HUES6 (cell line): Measurements from ENCODE around the gene PTPN21.

Experiments
- H3K27ac ChIP-seq: 2 replicates; pipeline ENCODE4 v1.7.0; 2013; ENCODE audit warnings: low read depth, mild to moderate bottlenecking, low read length, inconsistent platforms
- H3K27me3 ChIP-seq: 2 replicates; pipeline ENCODE4 v1.6.1; 2013; ENCODE audit warnings: low read length; ENCODE audit not compliant: control insufficient read depth, insufficient read depth
- H3K36me3 ChIP-seq: 2 replicates; pipeline ENCODE4 v1.6.1; 2013; ENCODE audit warnings: low read length; ENCODE audit not compliant: control insufficient read depth, insufficient read depth
- H3K4me1 ChIP-seq: 2 replicates; pipeline ENCODE4 v1.6.1; 2013; ENCODE audit warnings: low read length; ENCODE audit not compliant: control insufficient read depth, insufficient read depth
- H3K4me3 ChIP-seq: 2 replicates; pipeline ENCODE4 v1.5.1; 2013; ENCODE audit warnings: low read depth, low read length
- H3K9ac ChIP-seq: one replicate; pipeline ENCODE4 v1.6.1; 2013; ENCODE audit warnings: mild to moderate bottlenecking, low read length
- H3K9me3 ChIP-seq: 2 replicates; pipeline ENCODE4 v1.6.1; 2013; ENCODE audit warnings: low read depth, low read length; ENCODE audit not compliant: control insufficient read depth, insufficient read depth

Gene PTPN21

GRCh38 chr14:88463318-88463717 is 91.5 kb downstream of the PTPN21 start:
- H3K27me3 ChIP-seq, result no peaks in the 10 kb centered on the region
- H3K27ac ChIP-seq, result no peak overlapping the region
- peaks cover 29% of the 10 kb centered on the region for H3K36me3 ChIP-seq
- H3K4me1 ChIP-seq, result no peaks in the 10 kb centered on the region
- no peak overlapping the region for H3K9ac ChIP-seq
- no peak overlapping the region for H3K4me3 ChIP-seq
- peaks cover 12% of the 10 kb centered on the region for H3K9me3 ChIP-seq

DNA sequence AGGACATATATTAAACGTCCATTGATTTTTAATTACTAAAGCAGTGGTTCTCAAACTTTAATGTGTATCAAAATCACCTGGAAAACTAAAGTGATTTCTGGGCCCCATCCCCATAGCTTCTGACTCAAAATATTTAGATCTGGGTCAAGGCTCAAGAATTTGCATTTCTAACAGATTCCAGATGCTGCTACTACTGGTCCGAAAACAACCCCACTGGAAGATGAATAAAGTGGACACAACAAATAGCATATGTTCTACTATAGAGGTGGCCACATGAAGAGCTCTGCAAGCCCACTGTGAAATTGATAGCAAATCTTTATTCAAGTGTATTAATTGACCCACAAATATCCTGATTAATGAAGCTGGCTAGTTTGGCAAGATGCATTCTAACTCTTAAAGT is 99.9 kb downstream of the PTPN21 start:
- Histone ChIP-seq H3K9me3 (no peaks in the 10 kb centered on the region), H3K4me3 (no peak overlapping the region), H3K9ac (no peak overlapping the region), H3K27me3 (no peaks in the 10 kb centered on the region), H3K36me3 (no peaks in the 10 kb centered on the region), H3K27ac (no peak overlapping the region), H3K4me1 (no peaks in the 10 kb centered on the region)

DNA sequence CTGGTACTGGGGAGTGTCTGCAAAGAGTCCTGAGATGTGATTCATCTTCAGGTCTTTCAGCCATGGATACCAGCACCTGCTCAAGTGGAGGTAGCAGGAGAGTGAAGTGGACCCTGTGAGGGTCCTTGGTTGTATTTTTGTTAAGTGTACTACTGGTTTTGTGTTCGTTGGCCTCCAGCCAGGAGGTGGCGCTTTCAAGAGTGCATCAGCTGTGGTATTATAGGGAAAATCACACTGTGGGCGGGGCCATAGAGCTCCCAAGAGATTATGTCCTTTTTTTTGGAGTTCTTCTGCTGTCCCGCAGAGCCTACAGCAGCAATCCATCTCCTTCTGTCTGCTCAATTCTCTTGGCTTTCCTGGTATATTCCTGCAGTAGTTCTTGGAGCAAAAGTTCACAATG is 102.6 kb downstream of the PTPN21 start:
- no peak overlapping the region for H3K4me3 ChIP-seq
- H3K9me3 ChIP-seq, result no peaks in the 10 kb centered on the region
- H3K36me3 ChIP-seq, result no peaks in the 10 kb centered on the region
- H3K4me1 ChIP-seq, result no peaks in the 10 kb centered on the region
- no peak overlapping the region for H3K9ac ChIP-seq
- H3K27me3 ChIP-seq, result no peaks in the 10 kb centered on the region
- H3K27ac ChIP-seq, result no peak overlapping the region

DNA sequence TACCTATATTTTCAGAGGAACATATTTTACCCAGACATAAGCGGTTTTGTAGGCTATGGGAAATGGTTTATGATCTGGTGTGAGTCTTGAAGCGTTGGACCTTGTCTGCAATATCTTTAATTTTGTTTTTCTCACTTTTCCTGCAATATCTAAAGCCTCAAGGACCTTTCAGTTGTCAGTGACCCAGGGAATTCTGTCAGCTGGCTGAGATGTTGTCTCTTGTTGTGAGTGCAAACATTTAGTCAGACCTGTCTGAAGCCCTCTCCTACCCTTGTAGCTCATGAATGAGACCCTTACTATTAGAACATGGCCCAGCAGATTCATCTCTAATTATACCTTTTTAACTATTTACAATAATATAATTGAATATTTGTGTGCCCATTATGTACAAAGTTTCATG is 115.7 kb downstream of the PTPN21 start:
- Histone ChIP-seq H3K9me3 (no peaks in the 10 kb centered on the region), H3K27ac (no peak overlapping the region), H3K9ac (no peak overlapping the region), H3K36me3 (no peaks in the 10 kb centered on the region; the same call in 1 of the 2 replicates), H3K4me3 (no peak overlapping the region), H3K4me1 (no peaks in the 10 kb centered on the region), H3K27me3 (no peaks in the 10 kb centered on the region)

DNA sequence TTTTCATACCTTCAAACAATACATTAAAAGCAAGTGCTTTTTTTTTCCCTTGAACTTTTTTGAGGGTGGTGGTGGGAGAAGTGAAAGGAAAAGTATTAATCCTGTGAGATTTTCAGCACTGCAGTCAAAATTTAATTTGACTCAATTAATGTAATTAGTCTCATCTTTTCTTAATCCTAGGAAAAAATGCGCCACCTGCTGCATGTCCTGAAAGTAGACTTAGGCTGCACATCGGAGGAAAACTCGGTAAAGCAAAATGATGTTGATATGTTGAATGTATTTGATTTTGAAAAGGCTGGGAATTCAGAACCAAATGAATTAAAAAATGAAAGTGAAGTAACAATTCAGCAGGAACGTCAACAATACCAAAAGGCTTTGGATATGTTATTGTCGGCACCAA is 117.1 kb downstream of the PTPN21 start:
- H3K4me3 ChIP-seq, result no peak overlapping the region

DNA sequence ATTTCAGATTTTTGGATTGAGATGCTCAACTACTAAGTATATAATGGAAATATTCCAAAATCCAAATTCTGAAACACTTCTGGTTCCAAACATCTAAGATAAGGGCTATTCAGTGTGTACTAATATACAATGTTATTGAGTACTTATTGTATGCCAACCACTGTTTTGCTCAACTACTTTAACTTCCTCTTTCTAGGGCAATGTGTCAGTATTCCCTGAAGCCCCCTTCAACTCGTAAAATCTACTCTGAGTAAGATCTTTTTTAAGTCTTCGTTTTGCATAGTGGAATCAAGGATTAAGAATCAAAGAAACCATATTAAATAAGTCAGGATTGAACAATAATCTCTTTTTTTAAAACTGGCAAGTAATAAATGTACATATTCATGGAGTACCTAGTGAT is 123.8 kb downstream of the PTPN21 start:
- Histone ChIP-seq H3K4me1 (no peaks in the 10 kb centered on the region), H3K36me3 (peaks cover 2% of the 10 kb centered on the region; the same call in 1 of the 2 replicates), H3K9me3 (no peaks in the 10 kb centered on the region), H3K27ac (no peak overlapping the region), H3K9ac (no peak overlapping the region), H3K27me3 (no peaks in the 10 kb centered on the region), H3K4me3 (no peak overlapping the region)

More for the DNA sequence above, 117.1 kb downstream of the PTPN21 start:
- H3K27me3 ChIP-seq, result no peaks in the 10 kb centered on the region
- H3K36me3 ChIP-seq, result no peaks in the 10 kb centered on the region; the same call in 1 of the 2 replicates
- no peak overlapping the region for H3K9ac ChIP-seq
- H3K4me1 ChIP-seq, result no peaks in the 10 kb centered on the region
- H3K27ac ChIP-seq, result no peak overlapping the region
- H3K9me3 ChIP-seq, result no peaks in the 10 kb centered on the region

DNA sequence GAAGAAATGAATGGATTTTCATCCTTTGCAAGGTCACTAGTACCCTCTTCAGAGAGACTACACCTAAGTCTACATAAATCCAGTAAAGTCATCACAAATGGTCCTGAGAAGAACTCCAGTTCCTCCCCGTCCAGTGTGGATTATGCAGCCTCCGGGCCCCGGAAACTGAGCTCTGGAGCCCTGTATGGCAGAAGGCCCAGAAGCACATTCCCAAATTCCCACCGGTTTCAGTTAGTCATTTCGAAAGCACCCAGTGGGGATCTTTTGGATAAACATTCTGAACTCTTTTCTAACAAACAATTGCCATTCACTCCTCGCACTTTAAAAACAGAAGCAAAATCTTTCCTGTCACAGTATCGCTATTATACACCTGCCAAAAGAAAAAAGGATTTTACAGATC is 128.5 kb downstream of the PTPN21 start:
- Histone ChIP-seq H3K9ac (no peak overlapping the region), H3K4me3 (no peak overlapping the region), H3K36me3 (peaks cover 2% of the 10 kb centered on the region; the same call in 1 of the 2 replicates), H3K4me1 (no peaks in the 10 kb centered on the region), H3K27ac (no peak overlapping the region), H3K27me3 (no peaks in the 10 kb centered on the region), H3K9me3 (no peaks in the 10 kb centered on the region)

DNA sequence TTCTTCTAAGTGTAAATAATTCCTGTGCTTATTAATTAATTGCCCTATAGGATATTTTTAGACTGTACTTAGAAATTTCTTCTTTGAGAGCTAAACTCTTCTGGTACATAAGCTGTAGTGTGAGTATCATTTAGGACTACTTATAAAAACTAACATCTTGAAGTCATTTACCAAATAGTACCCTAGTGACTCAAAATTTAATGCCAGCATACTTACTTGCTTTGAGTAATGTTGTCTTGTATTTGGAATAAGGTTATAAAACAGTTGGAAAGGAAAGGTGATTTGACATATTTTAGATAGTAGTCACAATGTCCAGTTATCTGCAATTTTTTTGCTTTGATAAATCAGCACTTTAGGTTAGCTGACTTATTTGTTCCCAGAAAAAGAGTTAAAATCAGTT is 130.2 kb downstream of the PTPN21 start:
- no peak overlapping the region for H3K27ac ChIP-seq
- no peaks in the 10 kb centered on the region for H3K9me3 ChIP-seq
- H3K4me3 ChIP-seq, result no peak overlapping the region

GRCh38 chr14:88422919-88423650 is 131.7 kb downstream of the PTPN21 start:
- Histone ChIP-seq H3K9me3 (no peaks in the 10 kb centered on the region), H3K4me1 (no peaks in the 10 kb centered on the region), H3K36me3 (no peaks in the 10 kb centered on the region), H3K27me3 (no peaks in the 10 kb centered on the region), H3K9ac (no peak overlapping the region), H3K4me3 (no peak overlapping the region), H3K27ac (no peak overlapping the region)

More for the DNA sequence above, 130.2 kb downstream of the PTPN21 start:
- Histone ChIP-seq H3K4me1 (no peaks in the 10 kb centered on the region), H3K27me3 (no peaks in the 10 kb centered on the region), H3K9ac (no peak overlapping the region), H3K36me3 (peaks cover 2% of the 10 kb centered on the region; the same call in 1 of the 2 replicates)

GRCh38 chr14:88422047-88422446 is 132.8 kb downstream of the PTPN21 start:
- Histone ChIP-seq H3K27ac (no peak overlapping the region), H3K4me1 (no peaks in the 10 kb centered on the region), H3K36me3 (peaks cover 4% of the 10 kb centered on the region), H3K9me3 (peaks cover 5% of the 10 kb centered on the region; the same call in 1 of the 2 replicates), H3K27me3 (no peaks in the 10 kb centered on the region), H3K9ac (no peak overlapping the region), H3K4me3 (no peak overlapping the region)

DNA sequence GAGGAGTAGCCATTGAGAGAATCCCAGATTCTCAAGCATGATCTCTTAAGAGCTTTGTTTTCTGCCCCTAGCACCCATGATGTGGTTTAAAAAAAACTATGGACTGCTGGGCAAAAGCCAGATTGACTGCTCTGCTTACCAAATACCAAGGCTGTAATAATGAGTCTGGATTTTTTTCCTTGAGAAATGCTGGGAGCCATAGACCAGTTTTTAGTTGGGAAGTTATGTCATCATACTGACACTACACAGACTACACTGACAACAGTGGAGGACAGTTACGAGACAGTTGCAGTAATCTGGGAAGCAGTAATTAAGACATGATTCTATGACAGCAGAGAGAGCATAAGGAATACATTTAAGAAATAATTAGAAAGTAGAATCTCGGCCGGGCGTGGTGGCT is 133.5 kb downstream of the PTPN21 start:
- Histone ChIP-seq H3K27ac (no peak overlapping the region), H3K9ac (no peak overlapping the region), H3K36me3 (peaks cover 4% of the 10 kb centered on the region), H3K4me1 (no peaks in the 10 kb centered on the region), H3K9me3 (peaks cover 5% of the 10 kb centered on the region; the same call in 1 of the 2 replicates), H3K4me3 (no peak overlapping the region), H3K27me3 (no peaks in the 10 kb centered on the region)
